GM19240 (cell line): ENCODE results near the gene SRGAP3.
"Not testable (repeated sequence)": the region's sequence is repeated elsewhere in the genome, so short reads cannot be mapped to it uniquely, and the experiment has no call there.

ENCODE experiments used
- DNase-seq: peaks from one replicate; pipeline ENCODE4 v3.0.0; 2011; ENCODE audit warnings: low spot score; ENCODE audit not compliant: insufficient read length

The SRGAP3 gene

DNA sequence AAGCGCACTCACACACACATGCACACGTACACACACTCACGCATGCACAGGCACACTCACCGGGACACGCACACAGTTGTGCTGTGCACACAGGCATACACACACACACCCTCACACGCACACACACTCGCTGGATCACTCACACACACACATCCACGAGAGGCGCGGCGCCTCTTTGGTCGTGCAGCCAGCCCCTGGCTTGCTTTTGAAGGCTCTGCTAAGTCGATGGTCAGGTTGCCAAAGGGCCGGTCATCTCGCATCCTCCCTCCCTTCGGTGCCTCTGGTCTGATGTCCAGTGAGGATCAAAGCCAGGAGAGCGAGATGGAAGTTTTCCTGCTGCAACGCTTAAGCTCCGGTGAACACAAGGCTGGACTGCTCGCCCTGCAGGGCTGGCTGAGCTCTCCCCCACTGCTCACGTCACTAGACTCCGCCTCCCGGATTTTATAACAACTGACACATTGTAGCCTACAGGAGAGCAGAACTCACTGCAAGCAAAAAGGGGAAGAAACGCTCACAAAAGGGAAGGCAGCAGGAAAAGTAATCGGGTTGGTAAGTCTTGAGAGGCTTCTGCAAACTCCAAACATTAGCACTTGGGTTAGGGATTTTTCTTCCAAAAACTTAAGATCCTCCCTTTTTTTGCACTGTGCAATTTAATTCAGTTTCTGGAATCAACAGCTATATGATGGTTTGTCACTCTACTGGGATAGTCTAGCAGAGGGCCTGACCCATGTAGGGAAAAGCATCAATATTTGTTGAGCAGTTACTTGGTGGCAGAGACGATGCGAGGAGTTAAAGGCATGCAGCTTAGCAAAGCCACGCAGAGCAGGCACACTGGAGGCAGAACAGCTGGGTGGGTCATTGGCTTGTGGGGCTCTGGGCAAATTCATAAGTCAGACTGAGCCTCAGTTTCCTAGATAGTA is at the start of gene SRGAP3:
Gene SRGAP3 (minus strand): TSS at position 374 of the 920 bp plus-strand sequence. CDS start 695 bp downstream, outside the sequence.
- DNase-seq, result peak; percentile 80

DNA sequence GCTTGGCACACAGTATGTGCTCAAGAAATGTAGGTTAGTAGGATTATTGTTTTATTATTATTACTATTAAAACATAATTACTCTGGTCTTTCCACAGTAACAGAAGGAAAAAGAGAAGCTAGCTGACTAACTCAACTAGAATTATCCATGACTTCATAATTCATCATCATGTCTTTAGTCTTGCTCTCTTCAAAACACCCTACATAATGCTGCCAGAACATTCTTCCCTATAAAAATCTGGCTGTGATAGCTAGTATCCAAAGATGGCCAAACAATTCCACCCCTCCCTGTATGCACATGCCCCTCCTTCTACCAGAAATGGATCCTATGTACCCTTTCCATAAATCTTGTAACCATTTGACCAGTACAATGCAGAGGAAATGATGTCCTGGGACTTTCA is 48.8 kb upstream of the SRGAP3 start:
- DNase-seq, result no peak

DNA sequence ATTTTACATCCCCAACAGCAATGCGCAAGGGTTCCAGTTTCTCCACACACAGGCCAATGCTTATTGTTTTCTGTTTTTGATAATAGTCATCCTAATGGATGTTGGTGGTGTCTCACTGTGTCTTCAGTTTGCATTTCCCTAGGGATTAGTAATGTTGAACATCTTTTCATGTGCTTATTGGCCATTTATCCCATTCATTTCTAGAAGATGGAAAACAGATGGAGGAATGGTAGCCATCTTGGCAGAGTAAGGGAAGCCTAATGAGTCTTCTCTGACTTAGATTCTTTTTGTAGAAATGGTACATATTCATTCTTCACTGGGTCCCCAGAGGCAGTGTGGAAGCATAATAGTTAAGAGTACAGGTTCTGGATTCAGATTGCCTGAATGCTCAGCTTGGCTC is 46.8 kb upstream of the SRGAP3 start:
- no peak for DNase-seq

DNA sequence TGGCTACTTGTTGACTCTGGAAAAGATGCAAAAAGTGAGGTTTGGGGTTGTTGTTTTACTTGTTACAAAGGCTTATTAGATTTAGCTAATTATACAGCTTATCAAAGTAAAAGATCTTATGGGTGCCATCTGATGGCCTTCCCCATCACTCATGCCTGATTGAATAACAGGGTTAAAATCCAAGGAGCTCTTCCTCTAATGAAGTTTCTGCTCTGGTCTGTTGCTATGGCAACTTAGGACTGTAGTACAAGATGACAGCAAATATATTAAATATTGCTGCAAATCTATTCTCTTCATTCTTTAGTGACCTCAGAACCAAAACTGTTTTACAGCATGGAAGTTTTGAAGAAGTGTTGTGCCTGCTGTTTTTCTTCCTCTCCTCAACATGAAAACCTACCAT is 45.6 kb upstream of the SRGAP3 start:
- no peak for DNase-seq

DNA sequence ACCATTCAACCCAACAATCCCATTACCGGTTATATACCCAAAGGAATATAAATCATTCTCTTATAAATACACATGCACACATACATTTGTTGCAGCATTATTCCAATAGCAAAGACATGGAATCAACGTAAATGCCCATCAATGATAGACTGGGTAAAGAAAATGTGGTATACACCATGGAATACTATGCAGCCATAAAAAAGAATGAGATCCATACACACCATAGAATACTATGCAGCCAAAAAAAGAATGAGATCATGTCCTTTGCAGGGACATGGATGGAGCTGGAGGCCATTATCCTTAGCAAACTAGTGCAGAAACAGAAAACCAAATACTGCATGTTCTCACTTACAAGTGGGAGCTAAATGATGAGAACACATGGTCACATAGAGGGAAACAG is 44.5 kb upstream of the SRGAP3 start:
- DNase-seq, result not testable (repeated sequence)

DNA sequence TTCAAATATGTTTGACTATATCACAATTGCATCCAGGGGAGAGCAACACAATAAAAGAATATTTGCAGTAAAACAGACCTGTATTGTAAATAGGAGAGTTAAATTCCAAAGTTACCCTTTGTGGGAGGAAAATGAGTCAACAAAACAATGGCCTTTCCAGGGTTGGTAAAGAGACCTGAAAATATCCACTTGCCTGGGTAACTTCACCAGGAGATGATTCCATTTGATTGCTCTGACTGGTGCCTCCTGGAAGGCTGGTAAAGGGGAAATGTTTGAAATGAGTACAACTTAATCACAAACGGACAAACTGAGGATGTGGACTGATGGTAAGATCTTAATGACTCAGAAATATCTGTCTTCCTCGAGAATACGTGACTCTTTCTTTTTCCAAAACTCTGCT is 43.6 kb upstream of the SRGAP3 start:
- no peak for DNase-seq

DNA sequence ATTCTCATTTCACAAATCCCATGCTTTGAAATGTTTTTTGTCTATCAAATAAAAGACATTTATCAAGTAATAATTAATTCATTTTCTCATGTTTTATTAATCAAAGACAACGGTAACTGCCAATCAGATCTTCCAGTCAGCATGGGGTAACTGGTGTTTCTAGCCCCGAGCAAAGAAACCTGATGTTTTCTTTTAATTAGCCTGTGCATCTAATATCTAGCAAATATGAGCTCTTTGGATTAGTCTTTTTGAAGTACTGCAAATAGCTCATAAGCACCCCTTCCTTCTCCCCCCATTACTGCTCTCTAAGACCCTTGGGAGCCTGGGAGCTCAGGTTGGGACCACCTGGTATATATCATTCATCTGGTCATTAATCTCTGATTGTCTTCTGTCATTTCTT is 43.1 kb upstream of the SRGAP3 start:
- DNase-seq, result no peak

DNA sequence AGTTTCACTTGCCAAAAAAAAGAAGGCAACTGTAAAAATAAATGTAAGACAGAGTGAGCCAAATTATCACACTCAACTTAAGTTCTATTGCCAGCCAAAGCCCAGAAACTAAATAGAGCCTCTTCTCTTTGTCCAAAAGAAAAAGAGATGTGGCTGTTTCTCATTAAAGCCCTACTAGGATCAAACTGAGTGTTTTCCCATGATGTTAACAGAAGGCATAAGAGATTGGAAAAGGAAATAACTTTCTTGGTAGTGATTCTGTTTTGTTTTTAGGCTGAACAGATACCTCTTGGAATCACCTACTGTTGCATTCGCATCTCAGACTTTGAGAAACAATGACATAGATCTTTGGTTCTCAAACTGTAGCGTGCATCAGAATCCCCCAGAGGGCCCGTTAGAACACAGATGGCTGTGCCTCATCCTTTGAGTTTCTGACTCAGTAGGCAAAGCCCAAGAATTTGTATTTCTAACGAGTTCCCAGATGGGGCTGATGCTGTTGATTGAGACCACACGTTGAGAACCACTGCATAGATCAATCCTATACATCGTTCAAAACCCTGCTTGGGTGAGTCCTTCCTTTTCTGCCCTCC is 42.5 kb upstream of the SRGAP3 start:
- no peak for DNase-seq

DNA sequence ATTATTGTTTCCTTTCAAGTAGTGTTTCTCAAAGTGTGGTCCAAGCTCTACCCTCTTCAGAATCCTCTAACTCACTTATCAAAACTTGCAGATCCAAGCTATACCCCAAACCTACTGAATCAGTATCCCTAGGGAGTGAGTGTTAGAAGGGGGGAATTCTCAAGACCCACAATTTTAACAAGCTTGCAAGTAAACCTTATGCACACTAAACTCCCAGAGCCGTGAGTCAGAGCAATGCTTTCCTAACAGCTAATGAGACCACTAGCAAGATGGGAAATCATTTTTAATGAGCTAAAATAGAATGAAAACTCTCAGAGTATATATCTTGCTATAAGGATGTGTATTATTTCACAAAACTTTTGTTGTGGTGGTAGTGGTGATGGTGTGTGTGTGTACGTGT is 41.1 kb upstream of the SRGAP3 start:
- no peak for DNase-seq

DNA sequence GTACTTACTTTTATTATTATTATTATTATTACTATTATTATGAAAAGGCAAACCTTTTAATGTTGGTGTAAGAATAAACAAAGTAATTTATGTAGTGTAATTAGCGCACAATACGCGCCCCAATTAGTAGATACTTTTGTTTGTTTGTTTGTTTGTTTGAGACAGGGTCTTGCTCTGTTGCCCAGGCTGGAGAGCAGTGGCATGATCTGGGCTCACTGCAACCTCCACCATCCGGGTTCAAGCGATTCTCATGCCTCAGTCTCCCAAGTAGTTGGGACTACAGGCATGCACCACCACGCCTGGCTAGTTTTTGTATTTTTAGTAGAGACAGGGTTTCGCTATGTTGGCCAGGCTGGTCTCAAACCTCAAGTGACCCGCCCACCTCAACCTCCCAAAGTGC is 32.1 kb upstream of the SRGAP3 start:
- DNase-seq, result not testable (repeated sequence)

DNA sequence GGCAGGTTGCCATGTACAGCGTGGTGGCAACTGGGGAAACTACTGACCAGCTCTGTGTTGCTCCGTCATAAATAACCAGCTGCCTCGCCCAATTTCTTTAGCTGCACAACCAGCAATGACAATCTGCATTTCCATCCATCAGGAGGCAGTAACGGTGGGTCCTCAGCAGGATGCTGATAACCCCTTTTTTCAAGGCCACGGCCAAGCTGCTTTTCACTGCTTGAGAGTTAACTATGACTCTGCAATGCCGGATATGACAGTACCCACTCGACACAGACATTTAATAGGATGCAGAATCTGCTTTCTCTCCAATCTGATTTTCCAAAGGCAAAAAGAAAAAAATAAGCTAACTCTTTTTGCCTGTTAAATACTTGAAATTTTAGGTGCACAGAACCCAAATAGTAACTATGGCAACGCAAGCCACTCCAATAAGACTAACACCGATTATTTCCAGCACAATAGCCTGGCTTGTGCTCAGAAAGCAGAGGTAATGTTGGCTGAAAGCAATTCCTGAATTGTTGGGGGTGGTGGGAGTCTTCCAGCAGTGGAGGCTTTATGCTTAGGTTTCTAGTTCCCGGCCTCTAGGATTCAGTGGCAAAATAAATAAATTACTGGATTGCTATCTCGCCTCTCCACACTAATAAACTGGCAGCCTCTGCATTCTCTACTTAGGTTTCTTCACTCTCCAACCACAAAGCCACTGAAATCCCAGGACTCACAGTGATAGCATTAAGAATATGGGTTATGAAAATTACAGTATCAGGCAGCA is 31.2 kb upstream of the SRGAP3 start:
- no peak for DNase-seq

DNA sequence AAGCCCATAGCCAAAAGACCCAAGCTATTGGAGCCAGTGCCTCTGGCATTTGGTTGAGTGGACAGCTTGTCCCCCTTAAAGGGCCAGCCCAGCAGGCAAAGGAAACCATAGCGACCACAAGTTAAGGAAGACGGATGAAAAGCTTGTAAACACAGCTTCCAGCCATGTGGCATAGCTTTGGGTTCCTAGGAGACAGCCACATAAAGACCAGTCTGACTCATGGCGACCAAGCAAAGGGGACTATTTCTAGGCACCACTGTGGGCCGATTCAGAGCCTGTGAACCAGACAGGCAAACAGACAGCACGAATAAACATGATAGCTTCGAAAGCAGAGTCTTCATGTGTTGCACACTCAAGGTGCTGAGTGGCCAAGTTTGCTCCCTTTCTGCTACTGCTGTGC is 30.5 kb upstream of the SRGAP3 start:
- DNase-seq, result no peak

DNA sequence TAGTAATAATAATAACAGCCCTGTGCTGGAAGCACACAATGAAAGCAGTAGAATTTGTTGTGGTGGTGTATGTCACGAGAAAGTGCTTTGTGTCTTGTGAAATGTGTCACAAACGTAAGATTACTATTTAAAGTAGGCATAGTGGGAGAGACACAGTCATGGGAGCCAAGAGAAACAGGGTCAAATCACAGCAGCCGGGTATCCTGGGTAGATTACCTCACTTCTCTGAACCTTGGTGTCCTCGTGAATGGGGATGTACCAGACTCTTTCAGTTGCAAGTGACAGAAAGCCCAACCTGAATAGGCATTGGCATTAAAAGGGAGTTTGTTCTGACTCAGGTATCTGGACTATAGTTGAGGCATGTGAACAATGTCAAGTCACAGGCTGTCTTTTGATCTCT is 29.1 kb upstream of the SRGAP3 start:
- DNase-seq, result no peak

DNA sequence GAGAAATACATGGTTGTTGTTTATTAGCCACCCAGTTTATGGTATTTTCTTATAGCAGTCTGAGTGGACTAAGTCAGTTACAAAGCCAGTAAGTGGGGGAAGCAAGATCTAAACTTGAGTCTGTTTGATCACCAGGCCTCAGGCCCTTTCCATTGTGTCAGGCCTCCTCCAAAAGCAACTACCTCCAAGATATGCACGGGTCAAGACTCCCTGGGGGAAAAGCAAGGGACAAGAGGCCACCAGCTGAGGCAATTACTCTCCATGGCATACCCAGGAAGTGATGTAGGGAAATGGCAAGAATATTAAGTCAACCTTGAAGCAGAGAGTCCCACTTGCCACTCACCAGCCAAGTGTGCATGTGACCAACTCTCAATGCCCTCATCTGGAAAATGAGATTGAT is 28.6 kb upstream of the SRGAP3 start:
- no peak for DNase-seq

DNA sequence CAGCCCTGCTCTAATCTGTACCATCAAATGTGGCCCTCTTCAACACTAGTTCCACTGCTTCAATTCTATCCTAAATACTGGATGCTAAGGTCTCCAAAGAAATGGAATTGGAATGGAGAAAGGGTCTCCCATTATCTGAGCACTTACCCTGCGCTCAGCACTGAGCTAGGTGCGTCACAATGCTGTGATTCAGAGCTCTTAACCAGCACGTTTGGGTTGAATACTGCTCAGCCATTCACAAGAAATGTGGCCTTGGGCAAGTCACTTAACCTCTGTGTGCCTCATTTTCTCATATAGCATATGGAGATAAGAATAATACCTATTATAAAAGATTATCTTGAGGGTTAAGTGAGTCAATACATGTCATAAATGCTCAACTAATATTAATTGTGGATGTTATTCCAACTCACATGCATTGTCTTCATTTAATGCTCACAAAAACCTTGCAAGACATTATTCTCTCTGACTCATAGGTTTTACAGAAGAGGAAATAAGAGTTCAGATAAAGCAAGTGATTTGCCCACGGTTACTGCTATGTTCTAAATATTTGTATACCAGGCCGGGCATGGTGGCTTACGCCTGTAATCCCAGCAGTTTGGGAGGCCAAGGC is 27.4 kb upstream of the SRGAP3 start:
- no peak for DNase-seq

DNA sequence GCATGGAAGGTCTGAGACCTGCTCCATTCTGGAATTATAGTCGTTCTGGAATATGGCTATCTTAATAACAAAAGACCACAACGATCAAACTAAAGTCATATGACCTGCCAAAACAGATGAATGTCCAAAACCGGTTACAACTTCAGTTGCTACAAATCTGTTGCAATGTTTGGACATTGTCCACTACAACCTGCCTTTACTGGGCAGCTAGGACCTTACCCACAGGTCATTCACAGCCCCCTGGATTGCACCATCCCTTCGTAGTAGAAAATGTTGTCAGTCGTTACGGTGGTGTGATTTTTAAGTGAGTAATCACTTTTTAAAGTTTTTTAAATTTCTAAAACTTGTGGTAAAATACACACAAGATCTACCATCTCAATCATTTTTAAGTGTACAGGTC is 22.5 kb upstream of the SRGAP3 start:
- no peak for DNase-seq

DNA sequence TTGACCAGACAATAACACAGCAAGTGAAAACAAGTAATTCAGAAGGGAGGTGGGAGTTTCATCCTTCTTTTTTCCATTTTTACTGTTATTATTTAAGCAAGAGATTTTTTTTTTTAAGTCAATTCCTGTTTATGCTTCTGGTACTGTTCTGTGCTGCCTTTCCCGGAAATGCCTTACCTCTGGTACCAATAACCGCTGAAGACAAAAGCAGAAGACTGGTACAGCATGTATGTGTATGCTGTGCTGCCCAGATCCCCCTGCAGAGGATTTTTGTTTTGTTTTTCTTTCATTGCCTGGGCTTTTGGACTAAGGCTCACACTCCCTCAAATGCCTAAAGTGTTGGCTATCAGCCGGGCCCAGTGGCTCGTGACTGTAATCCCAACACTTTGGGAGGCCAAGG is 21.3 kb upstream of the SRGAP3 start:
- no peak for DNase-seq

DNA sequence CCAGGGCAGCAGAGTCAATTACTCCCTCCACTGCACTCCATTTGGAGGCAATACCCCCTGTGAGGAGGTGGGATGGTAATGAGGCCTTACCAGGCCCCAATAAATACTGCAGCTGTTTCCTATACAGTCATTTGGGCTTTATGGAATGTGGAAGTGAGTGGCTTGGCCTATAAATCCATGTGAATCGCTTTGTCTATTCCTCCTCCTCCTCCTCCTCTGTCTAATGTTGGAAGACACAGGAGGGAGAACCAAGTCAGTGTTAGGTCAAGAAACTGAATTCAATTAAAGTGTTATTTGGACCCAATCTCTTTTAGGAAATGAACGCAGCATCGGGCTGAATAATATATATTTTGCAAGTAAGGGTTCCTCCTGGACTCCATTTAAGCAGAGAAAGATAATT is 17.3 kb upstream of the SRGAP3 start:
- no peak for DNase-seq

DNA sequence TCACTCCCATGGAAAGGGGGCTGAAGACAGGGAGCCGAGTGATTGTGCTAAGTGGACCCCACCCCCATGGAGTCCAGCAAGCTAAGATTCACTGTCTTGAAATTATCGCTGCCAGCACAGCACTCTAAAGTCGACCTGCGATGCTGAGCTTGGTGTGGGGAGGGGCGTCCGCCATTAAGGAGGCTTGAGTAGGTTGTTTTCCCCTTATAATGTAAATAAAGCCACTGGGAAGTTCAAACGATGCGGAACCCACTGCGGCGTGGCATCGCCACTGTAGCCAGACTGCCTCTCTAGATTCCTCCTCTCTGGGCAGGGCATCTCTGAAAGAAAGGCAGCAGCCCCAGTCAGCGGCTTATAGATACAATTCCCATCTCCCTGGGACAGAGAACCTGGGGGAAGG is 10.9 kb upstream of the SRGAP3 start:
- DNase-seq, result no peak

DNA sequence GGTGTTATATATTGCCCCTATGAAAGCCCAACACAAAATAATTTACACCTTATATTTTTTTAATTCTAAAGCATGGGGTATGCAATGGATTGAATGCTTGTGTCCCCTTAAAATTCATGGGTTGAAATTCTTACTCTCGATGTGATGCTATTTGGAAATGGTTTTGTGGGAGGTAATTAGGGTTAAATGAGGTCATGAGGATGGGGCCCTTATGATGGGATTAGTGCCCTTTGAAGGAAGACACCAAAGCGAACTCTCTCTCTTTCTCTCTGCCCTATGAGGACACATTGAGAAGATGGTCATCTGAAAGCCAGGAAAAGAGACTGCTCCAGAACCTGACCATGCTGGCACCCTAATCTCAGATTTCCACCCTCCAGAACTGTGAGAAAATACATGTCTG is 7.6 kb upstream of the SRGAP3 start:
- no peak for DNase-seq

DNA sequence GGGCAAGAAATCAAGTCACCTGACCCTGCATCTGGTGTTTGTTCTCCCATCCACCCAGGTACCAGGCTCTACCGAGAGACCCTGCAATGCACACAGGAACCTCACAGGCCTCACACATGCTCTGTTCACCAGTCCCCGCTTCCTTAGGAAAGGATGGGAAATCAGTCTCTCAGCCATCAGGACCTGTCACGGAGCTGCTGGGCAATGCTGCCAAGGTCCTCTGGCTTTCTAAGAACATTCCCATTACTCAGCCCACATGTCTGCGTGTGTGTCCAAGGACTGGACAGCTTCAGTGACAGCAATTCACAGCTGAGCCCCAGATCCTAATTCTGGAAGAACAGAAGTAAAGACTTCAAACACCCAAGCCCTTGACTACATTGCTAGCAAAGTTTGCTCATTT is 6.5 kb upstream of the SRGAP3 start:
- DNase-seq, result no peak

DNA sequence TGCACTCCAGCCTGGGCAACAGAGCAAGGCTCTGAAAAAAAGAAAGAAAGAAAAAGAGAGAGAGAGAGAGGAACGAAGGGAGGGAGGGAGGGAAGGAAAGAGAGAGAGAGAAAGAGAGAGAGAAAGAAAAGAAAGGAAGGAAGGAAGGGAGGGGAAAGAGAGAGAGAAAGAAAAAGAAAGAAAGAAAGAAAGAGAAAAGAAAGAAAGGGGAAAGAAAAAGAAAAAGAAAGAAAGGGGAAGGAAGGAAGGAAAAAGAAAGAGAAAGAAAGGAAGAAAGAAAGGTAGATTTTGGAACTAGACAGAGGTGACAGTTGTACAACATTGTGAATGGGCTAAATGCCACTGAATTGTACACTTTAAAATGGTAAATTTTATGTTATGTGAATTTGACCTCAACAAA is 5.3 kb upstream of the SRGAP3 start:
- no peak for DNase-seq
